GM20000 (cell line): ENCODE data around the gene MTA3.

Experiments used
- DNase-seq: peaks from one replicate; pipeline ENCODE4 v3.0.0; 2012; ENCODE audit warnings: low spot score
- CTCF ChIP-seq: IDR thresholded peaks from 2 replicates; pipeline ENCODE4 v1.5.1; 2012; ENCODE audit warnings: mild to moderate bottlenecking, control low read depth; ENCODE audit errors: extremely low read depth, missing control alignments

The MTA3 gene

GRCh38 chr2:42653908-42654445, 85.5 kb downstream of the MTA3 start:
- TF ChIP-seq CTCF = no peak
- DNase-seq = no peak

- no peak for DNase-seq
- no peak for TF ChIP-seq CTCF
Observed at GRCh38 chr2:42658306-42658705, 89.9 kb downstream of the MTA3 start.

- no peak for DNase-seq
- TF ChIP-seq CTCF = no peak
Observed at GRCh38 chr2:42659609-42660008, 91.2 kb downstream of the MTA3 start.

GRCh38 chr2:42663106-42663780, 94.8 kb downstream of the MTA3 start:
- DNase-seq = peak; percentile 75

GRCh38 chr2:42663828-42664227, 95.4 kb downstream of the MTA3 start:
- TF ChIP-seq CTCF = no peak
- DNase-seq = no peak

More at GRCh38 chr2:42663106-42663780, 94.8 kb downstream of the MTA3 start:
- TF ChIP-seq CTCF = peak; percentile 93

- TF ChIP-seq CTCF = no peak
- no peak for DNase-seq
Observed at GRCh38 chr2:42673989-42674579, 105.7 kb downstream of the MTA3 start.

GRCh38 chr2:42675815-42676214, 107.4 kb downstream of the MTA3 start:
- no peak for TF ChIP-seq CTCF
- DNase-seq = no peak
